HG02981 (cell line): Measurements from ENCODE around the gene MRPL1.

Source experiments
- ATAC-seq: cut with Tn5 transposase; IDR thresholded peaks from one replicate; pipeline ENCODE4 v1.9.1; 2021; ENCODE audit warnings: mild to moderate bottlenecking, moderate library complexity; ENCODE audit not compliant: unreplicated experiment

The MRPL1 gene

DNA sequence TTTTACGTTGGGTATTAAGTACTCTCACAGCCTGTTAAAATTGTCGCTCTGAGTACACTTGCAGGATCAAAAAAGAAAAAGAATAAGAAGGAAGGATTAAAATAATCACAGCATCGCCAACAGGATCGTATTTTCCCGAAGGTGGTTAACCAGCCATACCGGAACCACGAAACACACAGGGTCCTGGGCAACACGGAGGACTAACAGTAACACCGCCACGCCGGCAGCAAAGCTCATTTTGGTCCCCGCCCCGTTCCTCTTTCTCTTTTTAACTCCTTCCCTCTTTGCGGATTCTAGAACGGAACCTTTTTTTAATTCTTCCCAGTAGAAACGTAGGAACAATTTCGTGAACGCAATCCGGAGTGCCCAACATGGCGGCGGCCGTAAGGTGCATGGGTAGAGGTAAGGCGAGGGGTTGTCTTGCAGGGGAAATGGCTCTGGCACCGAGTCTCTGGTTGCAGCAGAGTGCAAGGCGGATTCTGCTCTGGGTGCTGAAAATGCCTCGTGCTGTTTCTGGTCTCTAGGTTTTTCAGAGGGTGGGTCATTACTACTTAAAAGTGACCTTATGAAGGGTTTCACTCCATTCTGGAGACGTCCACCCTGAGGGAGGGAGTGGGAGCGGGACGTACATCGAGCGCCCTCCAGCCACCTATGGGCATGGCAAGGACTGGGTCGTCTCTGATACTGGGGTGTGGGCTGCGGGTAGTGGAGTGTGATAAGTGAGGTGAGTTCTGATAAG, at the start of gene MRPL1:
Gene MRPL1 (plus strand): TSS at position 353 of the 739 bp plus-strand sequence. CDS start 19 bp downstream, at position 372.
- peak; percentile 88 for ATAC-seq

GRCh38 chr4:77815636-77816035, 47.0 kb upstream of the MRPL1 start:
- ATAC-seq = no peak

- ATAC-seq = no peak
Measured at GRCh38 chr4:77816546-77816945, 46.1 kb upstream of the MRPL1 start.

DNA sequence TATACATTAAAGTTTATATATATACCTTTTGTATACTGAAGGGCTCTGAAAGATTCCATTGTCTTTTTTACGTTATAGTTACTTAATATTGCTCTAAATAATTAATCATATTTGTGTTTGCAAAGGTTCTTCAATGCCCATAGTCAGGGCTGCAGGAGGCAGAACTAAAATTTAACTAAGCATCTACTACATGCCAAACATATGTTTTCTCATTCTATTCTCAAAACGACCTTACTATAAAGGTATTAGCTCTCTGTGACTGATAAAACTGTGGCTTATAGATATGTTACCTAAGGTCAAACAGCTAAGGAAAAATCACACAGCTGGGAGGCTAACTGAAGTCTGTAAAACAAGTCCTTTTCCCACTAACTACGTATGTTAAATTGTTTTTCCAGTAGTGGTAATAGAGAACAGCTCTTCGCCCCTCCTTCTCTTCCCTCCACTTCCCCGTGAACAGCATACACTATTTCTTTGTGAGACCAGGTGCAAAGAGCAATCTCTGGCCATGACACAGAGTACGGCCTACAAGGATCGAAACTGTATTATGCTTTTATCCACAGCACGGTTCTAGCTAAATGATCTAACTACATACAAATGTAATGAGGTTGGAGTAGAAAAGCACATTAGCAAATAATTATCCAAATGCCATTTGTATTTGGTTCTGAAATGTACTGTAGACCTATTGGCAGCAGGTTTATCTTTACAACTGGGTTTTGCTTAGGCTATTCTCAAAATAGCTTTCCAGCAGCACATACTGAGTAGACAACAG, 45.1 kb upstream of the MRPL1 start:
- ATAC-seq = no peak

DNA sequence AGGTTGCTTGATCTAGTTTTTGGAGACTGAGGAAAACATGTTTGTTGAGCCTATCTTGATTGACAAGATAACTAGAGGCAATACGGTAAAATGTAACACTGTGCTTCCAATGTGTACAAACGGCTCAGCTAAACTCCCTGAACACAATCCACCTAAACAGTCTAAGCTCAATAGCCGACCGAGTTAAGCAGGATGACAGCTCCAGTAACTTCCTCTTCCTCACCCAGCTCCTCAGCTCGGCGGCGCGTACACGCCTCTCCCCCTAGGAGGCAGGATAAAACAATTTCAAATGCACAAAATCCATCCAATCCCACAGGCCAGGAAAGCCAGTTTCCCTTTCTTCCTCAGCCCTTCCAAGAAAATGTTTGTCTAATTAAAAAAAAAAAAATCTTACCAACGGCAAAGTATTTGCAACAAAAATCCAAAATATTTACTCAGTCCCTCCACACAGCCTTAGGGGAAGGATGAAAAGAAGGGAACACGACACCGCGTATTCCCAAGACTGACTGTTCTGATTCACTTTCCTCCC, 44.5 kb upstream of the MRPL1 start:
- ATAC-seq = peak; percentile 18

DNA sequence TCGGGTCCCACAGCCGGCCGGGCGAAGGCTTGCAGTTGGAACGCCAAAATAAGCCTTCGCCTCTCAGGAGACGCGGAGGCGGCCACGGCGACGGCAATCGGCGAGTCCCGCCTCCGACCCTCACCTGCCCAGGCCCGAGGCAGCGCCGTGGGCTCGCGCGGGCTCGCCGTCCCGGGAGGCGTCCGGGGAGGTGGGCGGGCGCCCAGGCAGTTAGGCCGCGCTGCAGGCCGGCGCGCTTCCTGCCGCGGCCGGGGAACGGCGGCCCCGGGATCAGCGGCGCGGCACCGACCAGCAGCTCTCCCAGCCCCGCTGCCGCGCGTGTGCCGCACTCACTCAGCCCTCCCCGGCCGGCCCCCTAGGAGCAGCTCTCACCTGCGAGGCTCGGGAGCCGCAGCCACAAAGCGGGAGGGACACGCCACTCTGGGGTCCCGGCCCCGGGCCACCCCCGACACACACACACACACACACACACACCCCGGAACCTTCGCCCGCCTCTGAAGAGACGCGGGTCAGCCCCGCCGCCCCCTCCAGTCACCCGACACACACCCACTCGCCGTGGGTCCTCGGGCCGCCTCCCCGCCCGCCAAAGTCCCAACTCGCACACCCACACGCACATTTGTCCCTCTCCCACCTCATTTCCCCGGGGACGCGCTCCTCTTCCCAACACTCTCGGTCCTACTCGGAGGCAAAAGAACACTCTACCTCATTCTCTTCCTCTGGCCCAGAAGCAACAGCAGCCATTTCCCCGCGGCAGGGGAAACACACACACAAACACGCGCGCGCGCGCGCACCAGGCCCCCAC, 43.8 kb upstream of the MRPL1 start, which contains the start of gene CNOT6L:
Gene CNOT6L (minus strand): TSS at position 767 of the 802 bp plus-strand sequence. CDS start 60 bp downstream, at position 707.
- peak; percentile 28 for ATAC-seq

DNA sequence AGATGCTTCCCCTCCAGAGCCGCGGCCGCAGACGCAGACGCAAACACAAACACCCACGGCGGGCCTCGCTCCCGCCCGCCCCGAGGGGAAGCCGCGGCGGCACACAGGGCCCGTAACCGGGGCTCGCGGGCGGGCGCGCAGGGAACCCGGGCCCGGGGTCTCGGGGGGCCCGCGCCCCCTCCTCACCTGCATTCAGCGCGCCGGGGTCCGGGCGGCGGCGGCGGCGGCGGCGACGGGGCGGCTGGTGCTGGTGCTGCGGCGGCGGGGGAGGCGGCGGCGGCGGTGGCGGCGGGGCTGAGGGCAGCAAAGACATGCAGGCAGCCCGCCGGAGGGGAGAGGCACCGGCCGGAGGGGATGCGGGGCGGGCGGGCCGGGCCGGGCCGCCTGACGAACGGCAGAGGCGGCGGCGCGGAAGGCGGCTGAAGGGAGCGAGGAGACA, 43.2 kb upstream of the MRPL1 start:
- ATAC-seq = peak; percentile 9

GRCh38 chr4:77819843-77820648, 42.6 kb upstream of the MRPL1 start:
- ATAC-seq = peak; percentile 78

DNA sequence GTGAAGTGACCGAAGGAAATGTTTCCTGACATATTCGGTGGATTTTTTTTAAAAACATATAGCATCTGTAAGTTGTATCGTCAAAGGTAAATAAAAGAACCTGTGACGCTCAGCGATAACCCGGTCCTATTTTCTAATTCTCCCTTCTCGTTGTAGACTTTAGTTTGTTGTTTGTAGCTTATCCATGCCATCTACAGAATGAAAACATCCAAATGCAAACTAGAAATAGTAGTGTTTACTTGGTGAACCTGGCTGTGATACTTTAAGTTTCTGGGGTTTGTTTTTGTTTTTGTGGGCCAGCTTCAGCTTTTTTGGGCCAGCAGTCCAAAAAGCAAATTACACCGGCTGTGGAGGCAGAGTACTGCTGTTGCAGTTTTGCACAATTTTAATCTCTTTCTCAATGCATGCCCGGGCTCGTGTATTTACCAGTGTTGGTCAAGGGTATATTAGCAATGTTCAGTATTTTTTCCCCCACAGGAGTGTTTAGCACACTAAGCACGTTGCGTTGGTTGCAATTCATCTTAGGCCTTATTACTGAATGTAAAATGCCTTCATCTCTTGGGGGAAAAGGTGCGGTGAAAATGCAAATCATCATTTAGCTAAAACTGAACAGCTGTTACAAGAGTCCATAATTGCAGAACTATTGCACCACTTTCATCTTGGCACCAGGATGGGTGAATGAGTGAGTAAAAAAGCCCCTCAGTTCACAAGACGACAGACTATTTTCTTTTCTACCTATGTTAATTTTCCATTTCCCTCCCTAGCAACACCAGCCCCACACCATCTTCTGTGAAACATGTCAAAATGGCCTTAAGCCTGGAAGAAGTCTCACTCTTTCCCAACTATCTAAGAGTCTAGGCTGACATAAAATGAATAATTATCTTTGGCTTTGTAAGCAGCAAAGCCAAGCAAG, 41.7 kb upstream of the MRPL1 start:
- ATAC-seq = no peak

GRCh38 chr4:77821775-77822174, 40.9 kb upstream of the MRPL1 start:
- ATAC-seq = no peak

- ATAC-seq = no peak
Measured at GRCh38 chr4:77826275-77826674, 36.4 kb upstream of the MRPL1 start.

DNA sequence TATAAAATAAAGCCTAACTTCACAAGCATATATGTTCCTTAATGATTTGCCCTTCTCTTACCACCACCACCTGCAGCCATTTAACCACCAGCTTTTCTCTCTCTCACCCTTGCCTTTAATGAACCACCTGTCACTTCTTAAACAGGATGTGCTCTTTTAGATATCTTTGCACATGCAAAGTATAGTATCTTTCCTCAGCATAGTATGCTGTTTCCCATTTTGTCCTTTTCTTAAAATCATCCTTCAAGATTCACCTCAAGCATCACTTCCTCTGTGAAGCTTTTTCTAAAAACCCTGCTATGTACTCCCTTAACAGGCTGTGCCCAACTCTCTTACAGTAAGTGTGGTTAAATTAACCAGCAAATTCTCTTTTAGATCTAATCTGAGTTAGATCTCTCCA, 35.3 kb upstream of the MRPL1 start:
- ATAC-seq = no peak

GRCh38 chr4:77833126-77833724, 29.4 kb upstream of the MRPL1 start:
- no peak for ATAC-seq

- ATAC-seq = no peak
Measured at GRCh38 chr4:77834403-77834802, 28.2 kb upstream of the MRPL1 start.

GRCh38 chr4:77843628-77844027, 19.0 kb upstream of the MRPL1 start:
- no peak for ATAC-seq

DNA sequence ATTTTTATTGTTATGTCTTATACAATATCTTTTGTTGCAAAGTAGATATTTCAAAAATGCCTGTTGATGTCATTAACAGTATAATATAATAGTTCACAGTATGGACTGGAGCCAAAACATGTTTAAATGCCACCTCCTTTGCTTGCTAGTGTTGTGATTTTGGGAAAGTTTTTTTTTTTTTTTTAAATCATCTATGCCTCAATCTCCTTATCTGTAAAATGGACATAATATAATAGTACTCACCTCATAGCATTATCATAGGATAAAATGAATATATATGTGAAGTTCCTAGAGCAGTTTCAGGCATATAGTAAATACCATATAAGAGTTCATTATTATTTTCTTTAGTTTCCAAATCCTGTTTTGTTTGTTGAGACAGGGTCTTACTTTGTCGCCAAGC, 18.3 kb upstream of the MRPL1 start:
- ATAC-seq = no peak

DNA sequence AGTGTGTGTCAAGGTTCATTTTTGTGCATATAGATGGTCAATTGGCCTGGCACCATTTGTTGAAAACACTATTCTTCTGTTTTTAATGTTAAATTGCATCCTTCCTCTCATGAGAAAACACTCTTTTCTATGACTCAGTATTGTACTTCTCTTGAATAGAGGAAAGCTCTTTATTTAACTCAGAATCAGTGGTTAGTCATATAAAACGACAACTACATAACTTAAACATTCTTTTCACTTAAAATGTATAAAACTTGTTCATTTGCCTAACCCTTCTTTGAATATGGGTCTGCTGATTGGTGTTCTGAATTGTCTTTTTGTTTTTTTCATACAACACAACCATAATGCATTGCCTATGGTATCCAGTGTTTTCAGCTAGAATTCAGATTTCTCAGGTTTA, 17.2 kb upstream of the MRPL1 start:
- no peak for ATAC-seq

DNA sequence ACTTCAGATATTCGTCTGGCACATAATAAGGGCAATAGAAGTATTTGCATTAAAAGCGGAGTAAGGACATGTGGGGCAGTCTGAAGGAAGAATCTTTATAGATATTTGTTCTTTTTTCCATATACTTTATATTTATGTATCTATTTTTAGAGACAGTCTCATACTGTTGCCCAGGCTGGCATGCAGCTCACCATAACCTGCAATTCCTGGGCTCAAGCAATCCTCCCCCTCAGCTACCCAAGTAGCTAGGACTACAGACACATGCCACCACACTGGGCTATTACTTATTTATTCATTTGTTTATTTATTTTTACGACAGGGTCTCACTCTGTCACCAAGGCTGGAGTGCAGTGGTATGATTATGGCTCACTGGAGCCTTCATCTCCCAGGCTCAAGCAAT, 16.7 kb upstream of the MRPL1 start:
- no peak for ATAC-seq

GRCh38 chr4:77848508-77848907, 14.1 kb upstream of the MRPL1 start:
- ATAC-seq = no peak
